Activated naive CD8-positive, alpha-beta T cell treated with anti-CD3 and anti-CD28 coated beads, Interleukin-2, amount 50 U/mL, for 24 hours (primary cell): ENCODE results near the gene C14orf119.

ENCODE experiments used
- ATAC-seq: fragments of 150-1000 bp; cut with Tn5 transposase; one replicate; pipeline ENCODE4 v1.10.0; 2021
- DNase-seq: peaks from one replicate; pipeline ENCODE4 v3.0.0; 2021
- H3K27ac Mint-ChIP-seq: one replicate; pipeline ENCODE4 v1.8.0; 2021; ENCODE audit warnings: mild to moderate bottlenecking, mixed read lengths
- H3K27me3 Mint-ChIP-seq: one replicate; pipeline ENCODE4 v1.8.0; 2021; ENCODE audit warnings: mixed read lengths
- H3K36me3 Mint-ChIP-seq: one replicate; pipeline ENCODE4 v1.8.0; 2021; ENCODE audit warnings: low read depth, mixed read lengths
- H3K4me1 Mint-ChIP-seq: one replicate; pipeline ENCODE4 v1.8.0; 2021; ENCODE audit warnings: mixed read lengths
- H3K4me3 Mint-ChIP-seq: one replicate; pipeline ENCODE4 v1.8.0; 2021; ENCODE audit warnings: mild to moderate bottlenecking, moderate library complexity, mixed read lengths
- H3K9me3 Mint-ChIP-seq: one replicate; pipeline ENCODE4 v1.8.0; 2021; ENCODE audit warnings: mixed read lengths

Gene C14orf119

GRCh38 chr14:23118506-23119362 lies 23.4 kb downstream of the C14orf119 start, which contains the start of gene CEBPE:
TSS of gene CEBPE (minus strand) at chr14:23119255. CDS start at chr14:23119091, 164 bp downstream.
- DNase-seq (no peak), ATAC-seq (no peak)
- H3K4me3 Mint-ChIP-seq: peak within 1 kb of the TSS; percentile 47
- H3K36me3 Mint-ChIP-seq: no peaks in the 10 kb centered on the region
- peak within 1 kb of the TSS; percentile 70 for H3K27ac Mint-ChIP-seq
- peaks cover 35% of the 10 kb centered on the region for H3K4me1 Mint-ChIP-seq
- H3K27me3 Mint-ChIP-seq: peaks cover 6% of the 10 kb centered on the region
- H3K9me3 Mint-ChIP-seq: no peaks in the 10 kb centered on the region

DNA sequence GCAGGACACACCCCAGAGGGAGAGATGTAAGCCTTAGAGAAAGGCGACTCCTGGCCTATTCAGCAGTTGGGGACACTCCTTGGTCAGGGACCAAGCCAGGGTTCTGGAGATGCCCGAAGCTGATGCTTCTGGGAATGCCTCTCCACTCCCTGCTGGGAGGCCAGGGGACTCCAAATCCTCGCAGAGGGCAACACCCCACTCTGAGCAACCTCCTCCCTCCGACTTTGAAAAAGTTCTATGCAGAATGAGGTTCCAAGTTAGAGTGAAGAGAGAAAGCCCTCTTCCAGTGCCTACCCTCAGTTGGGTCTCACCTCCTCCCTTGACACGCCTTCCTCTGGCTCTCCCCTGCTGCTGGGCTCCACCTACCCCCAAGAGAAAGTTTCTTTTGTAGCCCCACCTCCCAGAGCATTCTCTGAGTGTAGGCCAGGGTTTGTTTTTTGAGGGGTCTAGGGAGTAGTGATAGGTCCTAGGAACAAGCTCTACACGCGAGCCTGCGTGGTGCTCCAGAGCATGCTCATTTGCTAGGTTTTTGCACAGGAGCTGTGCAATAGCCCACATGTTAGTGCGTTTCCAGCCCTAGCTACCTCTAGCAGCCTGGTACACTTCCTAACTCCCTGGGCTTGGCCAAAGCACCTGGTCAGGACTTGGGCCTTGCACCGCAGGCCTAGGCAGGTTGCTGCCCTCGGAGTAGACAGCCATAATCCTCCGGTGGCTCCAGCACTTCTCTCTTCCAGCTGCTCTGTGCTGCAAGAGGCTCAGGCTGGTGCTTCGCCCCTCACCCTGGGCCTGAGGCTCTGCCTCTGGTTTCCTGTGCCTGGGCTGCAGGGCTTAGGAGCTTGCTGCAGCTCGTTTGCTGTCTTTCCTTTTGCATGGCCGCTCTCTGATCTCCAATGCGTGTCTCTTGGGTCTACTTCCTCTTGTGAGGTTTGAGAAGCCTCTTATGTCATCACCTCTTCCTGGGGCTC lies 24.3 kb downstream of the C14orf119 start:
- Mint-ChIP-seq H3K36me3 (no peaks in the 10 kb centered on the region), H3K4me3 (peak overlapping the region; percentile 47), H3K27me3 (peaks cover 3% of the 10 kb centered on the region), H3K9me3 (no peaks in the 10 kb centered on the region), H3K27ac (peak overlapping the region; percentile 70), H3K4me1 (peaks cover 35% of the 10 kb centered on the region)
- peak; percentile 27 for DNase-seq
- ATAC-seq: no peak

- peak; percentile 83 for ATAC-seq
- Mint-ChIP-seq H3K4me3 (peak overlapping the region; percentile 46), H3K27ac (peak overlapping the region; percentile 56)
Observed at GRCh38 chr14:23120541-23121251, 25.4 kb downstream of the C14orf119 start.

DNA sequence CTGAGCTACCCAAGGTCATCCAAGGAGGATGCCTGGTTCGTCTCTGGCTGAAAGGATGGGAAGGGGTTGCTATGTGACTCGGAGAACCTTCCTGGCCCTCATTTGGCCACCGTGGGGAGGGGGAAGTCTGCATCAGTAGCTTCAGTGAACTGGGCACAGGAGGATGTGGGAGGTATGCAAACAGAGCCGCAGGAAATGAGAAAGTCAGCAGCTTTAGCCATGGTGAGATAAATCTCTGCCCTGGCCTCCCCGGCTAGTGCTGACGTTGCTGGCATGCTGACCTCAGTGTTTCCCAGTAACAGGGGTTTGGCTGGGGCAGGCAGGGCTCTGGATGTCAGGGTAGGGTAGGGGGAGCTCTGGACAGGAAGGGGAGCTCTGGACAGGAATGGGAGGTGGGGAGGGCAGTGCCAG lies 26.1 kb downstream of the C14orf119 start:
- Mint-ChIP-seq H3K36me3 (no peaks in the 10 kb centered on the region), H3K9me3 (no peaks in the 10 kb centered on the region), H3K27ac (peak overlapping the region; percentile 56), H3K4me3 (peak overlapping the region; percentile 46), H3K4me1 (peaks cover 32% of the 10 kb centered on the region), H3K27me3 (no peaks in the 10 kb centered on the region)
- ATAC-seq: no peak
- DNase-seq: no peak

More at GRCh38 chr14:23120541-23121251, 25.4 kb downstream of the C14orf119 start:
- no peaks in the 10 kb centered on the region for H3K36me3 Mint-ChIP-seq
- peaks cover 32% of the 10 kb centered on the region for H3K4me1 Mint-ChIP-seq
- H3K27me3 Mint-ChIP-seq: no peaks in the 10 kb centered on the region
- peak; percentile 87 for DNase-seq
- H3K9me3 Mint-ChIP-seq: no peaks in the 10 kb centered on the region

- H3K27me3 Mint-ChIP-seq: no peaks in the 10 kb centered on the region
- H3K36me3 Mint-ChIP-seq: no peaks in the 10 kb centered on the region
- H3K4me3 Mint-ChIP-seq: no peak overlapping the region
- no peak overlapping the region for H3K27ac Mint-ChIP-seq
- peaks cover 32% of the 10 kb centered on the region for H3K4me1 Mint-ChIP-seq
- DNase-seq (no peak), ATAC-seq (no peak)
- H3K9me3 Mint-ChIP-seq: no peaks in the 10 kb centered on the region
Observed at GRCh38 chr14:23122086-23122485, 26.8 kb downstream of the C14orf119 start.

GRCh38 chr14:23123419-23123818 lies 28.1 kb downstream of the C14orf119 start:
- peaks cover 27% of the 10 kb centered on the region for H3K4me1 Mint-ChIP-seq
- DNase-seq (no peak), ATAC-seq (no peak)
- no peak overlapping the region for H3K27ac Mint-ChIP-seq
- H3K27me3 Mint-ChIP-seq: no peaks in the 10 kb centered on the region
- no peaks in the 10 kb centered on the region for H3K9me3 Mint-ChIP-seq
- no peak overlapping the region for H3K4me3 Mint-ChIP-seq
- H3K36me3 Mint-ChIP-seq: no peaks in the 10 kb centered on the region

DNA sequence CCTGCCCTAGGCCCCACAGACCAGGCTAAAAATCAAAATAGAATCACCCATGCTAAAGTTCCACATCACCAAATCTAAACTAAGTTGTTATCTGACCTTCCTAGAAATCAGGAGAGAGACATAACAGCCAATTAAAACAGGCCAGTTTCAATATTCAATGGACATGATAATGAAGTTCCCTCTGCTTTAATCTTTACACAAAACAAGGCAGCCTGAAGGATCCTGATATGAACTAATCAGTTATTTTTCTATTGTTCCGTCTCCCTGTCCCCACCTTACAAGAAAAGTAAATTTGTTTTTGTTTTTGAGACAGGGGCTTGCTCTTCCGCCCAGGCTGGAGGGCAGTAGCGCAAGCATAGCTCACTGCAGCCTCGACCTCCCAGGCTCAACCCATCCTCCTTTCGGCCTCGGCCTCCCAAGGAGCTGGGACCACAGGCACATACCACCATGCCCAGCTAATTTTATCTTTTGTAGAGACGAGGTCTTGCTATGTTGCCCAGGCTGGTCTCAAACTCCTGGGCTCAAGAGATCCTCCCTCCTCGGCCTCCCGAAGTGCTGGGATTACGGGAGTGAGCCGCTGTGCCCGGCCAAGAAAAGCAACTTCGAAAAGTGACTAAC lies 29.1 kb downstream of the C14orf119 start:
- H3K9me3 Mint-ChIP-seq: no peaks in the 10 kb centered on the region
- DNase-seq (no peak), ATAC-seq (no peak)
- H3K4me1 Mint-ChIP-seq: peaks cover 20% of the 10 kb centered on the region
- H3K27me3 Mint-ChIP-seq: no peaks in the 10 kb centered on the region
- no peaks in the 10 kb centered on the region for H3K36me3 Mint-ChIP-seq
- no peak overlapping the region for H3K27ac Mint-ChIP-seq
- H3K4me3 Mint-ChIP-seq: no peak overlapping the region

DNA sequence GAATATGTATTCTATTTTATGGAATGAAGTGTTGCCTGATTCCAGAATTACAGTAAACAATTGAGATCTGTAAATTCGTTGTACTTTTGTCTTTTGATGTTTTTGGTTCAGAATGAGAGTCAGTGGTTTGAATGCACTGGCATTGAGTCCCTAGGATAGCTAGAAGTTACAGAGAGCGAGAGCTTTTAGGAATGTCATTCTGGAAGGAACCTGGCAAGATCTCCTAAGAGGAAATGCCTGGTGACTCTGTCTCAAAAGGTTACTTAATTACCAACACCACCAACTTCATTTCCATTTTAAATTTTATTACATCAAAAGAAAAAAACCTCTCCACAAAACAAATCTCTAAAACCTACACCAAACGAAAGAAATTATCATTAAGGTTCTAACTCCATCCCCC lies 29.7 kb downstream of the C14orf119 start:
- no peak for ATAC-seq
- Mint-ChIP-seq H3K36me3 (no peaks in the 10 kb centered on the region), H3K27ac (no peak overlapping the region), H3K4me3 (no peak overlapping the region), H3K4me1 (peaks cover 16% of the 10 kb centered on the region), H3K9me3 (no peaks in the 10 kb centered on the region), H3K27me3 (no peaks in the 10 kb centered on the region)
- no peak for DNase-seq

GRCh38 chr14:23125933-23126524 lies 30.7 kb downstream of the C14orf119 start:
- H3K4me3 Mint-ChIP-seq: no peak overlapping the region
- ATAC-seq (no peak), DNase-seq (no peak)
- peaks cover 6% of the 10 kb centered on the region for H3K4me1 Mint-ChIP-seq
- H3K27ac Mint-ChIP-seq: no peak overlapping the region
- no peaks in the 10 kb centered on the region for H3K36me3 Mint-ChIP-seq
- H3K9me3 Mint-ChIP-seq: no peaks in the 10 kb centered on the region
- H3K27me3 Mint-ChIP-seq: no peaks in the 10 kb centered on the region

- H3K27ac Mint-ChIP-seq: no peak overlapping the region
- H3K9me3 Mint-ChIP-seq: no peaks in the 10 kb centered on the region
- no peaks in the 10 kb centered on the region for H3K36me3 Mint-ChIP-seq
- no peak overlapping the region for H3K4me3 Mint-ChIP-seq
- ATAC-seq (no peak), DNase-seq (no peak)
- H3K27me3 Mint-ChIP-seq: no peaks in the 10 kb centered on the region
- no peaks in the 10 kb centered on the region for H3K4me1 Mint-ChIP-seq
Observed at GRCh38 chr14:23126548-23127278, 31.4 kb downstream of the C14orf119 start.

- ATAC-seq (no peak), DNase-seq (no peak)
- Mint-ChIP-seq H3K4me3 (no peak overlapping the region), H3K27ac (no peak overlapping the region), H3K27me3 (no peaks in the 10 kb centered on the region), H3K4me1 (no peaks in the 10 kb centered on the region), H3K9me3 (no peaks in the 10 kb centered on the region), H3K36me3 (no peaks in the 10 kb centered on the region)
Observed at GRCh38 chr14:23127861-23128260, 32.6 kb downstream of the C14orf119 start.

DNA sequence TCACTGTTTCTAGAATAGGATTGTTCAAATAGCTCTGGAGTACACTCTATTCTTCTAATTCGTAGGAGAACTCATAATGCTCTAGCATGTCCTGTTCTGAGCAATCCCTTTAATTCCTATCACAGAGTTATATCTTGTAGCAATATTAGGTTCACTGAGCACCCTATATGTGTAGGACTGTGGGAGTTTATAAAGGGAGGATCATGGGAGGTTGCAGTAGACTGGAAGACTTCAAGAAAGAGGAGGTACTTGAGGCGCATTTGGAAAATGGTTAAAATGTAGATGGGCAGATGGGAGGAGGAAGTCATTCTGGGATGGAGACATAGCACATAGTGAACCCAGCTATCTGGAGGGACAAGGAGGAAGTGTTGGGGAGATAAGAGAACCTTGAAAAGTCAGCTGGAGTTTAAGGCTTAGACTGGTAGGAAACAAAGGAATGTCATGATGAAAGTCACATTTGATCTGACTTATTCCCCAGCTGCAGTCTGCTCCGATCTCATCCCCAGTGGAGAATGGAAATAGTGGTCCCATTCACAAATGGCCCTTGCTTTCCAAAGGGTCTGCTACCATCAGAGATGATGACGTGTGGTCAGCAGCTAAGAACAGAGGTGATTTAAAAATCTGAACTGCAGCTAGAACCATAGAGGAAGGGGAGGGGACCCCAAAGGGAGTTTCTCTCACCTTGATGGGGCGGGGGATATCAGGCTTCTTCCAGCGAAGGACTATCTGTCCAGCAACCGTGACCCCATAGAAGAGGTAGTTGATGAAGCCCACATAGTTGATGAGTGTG lies 33.9 kb downstream of the C14orf119 start:
- no peak overlapping the region for H3K27ac Mint-ChIP-seq
- H3K27me3 Mint-ChIP-seq: no peaks in the 10 kb centered on the region
- no peak for DNase-seq
- no peaks in the 10 kb centered on the region for H3K36me3 Mint-ChIP-seq
- no peak overlapping the region for H3K4me3 Mint-ChIP-seq
- H3K9me3 Mint-ChIP-seq: no peaks in the 10 kb centered on the region
- no peaks in the 10 kb centered on the region for H3K4me1 Mint-ChIP-seq
- no peak for ATAC-seq
